ENCODE data around the gene EMSY.
"Not testable (repeated sequence)": the region's sequence is repeated elsewhere in the genome, so short reads cannot be mapped to it uniquely, and the experiment has no call there.

Gene EMSY

GRCh38 chr11:76568621-76569020, 123.8 kb downstream of the EMSY start:
- no peak for DNase-seq (ENCODE audit: low spot score)

DNA sequence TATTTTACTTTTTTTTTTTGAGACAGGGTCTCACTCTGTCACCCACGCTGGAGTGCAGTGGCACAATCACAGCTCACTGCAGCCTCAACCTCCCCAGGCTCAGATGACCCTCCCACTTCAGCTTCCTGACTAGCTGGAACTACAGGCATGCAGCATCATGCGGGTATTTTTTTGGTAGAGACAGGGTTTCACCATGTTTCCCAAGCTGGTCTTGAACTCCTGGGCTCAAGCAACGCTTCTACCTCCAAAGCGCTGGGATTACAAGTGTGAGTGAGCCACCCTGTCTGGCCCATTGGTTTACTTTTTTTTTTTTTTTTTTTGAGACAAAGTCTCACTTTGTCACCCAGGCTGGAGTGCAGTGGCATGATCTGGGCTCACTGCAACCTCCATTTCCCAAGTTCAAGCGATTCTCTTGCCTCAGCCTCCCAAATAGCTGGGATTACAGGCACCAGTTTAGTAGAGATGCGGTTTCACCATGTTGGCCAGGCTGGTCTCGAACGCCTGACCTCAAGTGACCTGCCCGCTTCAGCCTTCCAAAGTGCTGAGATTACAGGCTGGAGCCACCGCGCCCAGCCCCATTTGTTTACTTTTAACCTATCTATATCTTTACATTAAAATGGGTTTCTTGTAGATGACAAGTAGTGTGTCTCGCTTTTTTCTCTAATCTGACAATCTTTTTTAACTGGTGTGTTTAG, 127.5 kb downstream of the EMSY start:
- not testable (repeated sequence) for DNase-seq (ENCODE audit: low spot score)

GRCh38 chr11:76574406-76574805, 129.6 kb downstream of the EMSY start:
- DNase-seq (ENCODE audit: low spot score) = peak; percentile 25

DNA sequence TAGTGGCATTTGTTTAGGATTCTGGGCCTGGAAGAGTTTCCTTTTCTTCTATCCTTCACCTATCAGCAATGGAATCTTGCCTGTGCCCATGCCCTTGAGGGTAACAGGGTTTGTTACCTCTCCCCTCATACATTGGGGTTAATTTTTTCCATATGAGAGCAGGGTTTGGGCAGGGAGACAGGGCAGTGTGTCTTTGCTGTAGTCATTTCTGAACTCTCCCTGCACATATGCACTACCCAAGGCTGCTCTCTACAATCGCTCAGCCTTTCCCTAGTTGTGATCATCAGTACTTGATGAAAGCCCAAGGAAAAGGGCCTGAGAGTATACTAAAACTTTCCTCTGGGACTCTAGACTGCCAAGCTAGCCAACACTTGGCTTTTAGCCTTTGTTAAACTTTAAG, 130.1 kb downstream of the EMSY start:
- no peak for DNase-seq (ENCODE audit: low spot score)

GRCh38 chr11:76577226-76577920, 132.6 kb downstream of the EMSY start:
- DNase-seq (ENCODE audit: low spot score) = peak; percentile 59

- DNase-seq (ENCODE audit: low spot score) = no peak
These were observed 133.3 kb downstream of the EMSY start for GRCh38 chr11:76577921-76578653.

- DNase-seq (ENCODE audit: low spot score) = no peak
These were observed 133.8 kb downstream of the EMSY start for GRCh38 chr11:76578654-76579055.

DNA sequence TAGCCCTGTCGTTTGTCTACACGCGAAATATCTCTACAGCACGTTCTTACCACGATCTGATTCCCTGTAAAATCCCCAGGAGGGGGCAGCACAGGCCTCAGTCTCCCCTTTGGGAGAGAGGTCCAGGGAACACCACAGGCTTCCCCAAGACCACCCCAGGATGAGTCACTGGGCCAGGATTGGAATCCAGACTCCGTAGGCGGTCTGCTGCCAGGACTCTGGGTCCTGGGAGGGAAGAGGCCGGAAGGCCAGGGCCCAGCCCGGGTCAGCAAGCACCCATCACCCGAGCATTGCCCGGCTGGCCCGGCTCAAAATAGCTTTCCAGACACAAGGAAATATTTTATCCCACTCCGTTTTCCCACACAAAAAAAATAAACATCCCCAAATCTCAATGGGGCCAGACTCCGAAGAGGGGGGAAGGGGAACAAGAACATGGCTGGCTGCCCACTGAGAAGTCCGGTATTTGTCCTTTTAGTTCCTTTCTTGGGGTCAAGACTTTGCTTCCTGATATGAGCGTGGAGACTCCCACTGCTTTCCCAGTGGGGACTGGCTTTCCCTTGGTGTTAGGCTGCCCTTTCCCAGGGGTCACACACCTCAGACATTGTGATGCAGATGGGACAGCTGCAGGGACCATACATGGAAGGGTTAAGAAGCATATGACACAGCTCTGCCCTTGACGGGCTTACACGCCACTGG, 134.4 kb downstream of the EMSY start:
- DNase-seq (ENCODE audit: low spot score) = no peak

DNA sequence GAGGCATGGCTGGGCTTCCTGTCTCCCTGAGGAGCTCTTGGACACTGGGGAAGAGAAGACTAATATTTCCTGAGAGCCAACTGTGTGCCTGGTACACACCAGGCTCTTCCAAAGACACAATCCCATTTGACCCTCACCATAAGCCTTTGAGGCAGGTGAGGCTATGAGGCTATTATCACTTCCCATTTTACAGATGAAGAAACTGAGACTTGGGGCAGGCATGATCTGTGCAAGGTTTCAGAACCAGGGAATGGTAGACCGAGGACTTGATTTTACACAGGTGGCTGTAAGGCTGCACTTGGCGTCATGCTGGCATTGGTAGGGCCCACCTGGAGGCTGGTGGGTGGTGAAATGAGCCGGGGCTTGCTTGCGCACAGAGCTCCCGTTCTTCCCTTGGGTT, 134.9 kb downstream of the EMSY start:
- no peak for DNase-seq (ENCODE audit: low spot score)

- DNase-seq (ENCODE audit: low spot score) = not testable (repeated sequence)
These were observed 137.7 kb downstream of the EMSY start for GRCh38 chr11:76582471-76582870.

- no peak for DNase-seq (ENCODE audit: low spot score)
These were observed 143.1 kb downstream of the EMSY start for GRCh38 chr11:76587820-76588454.

DNA sequence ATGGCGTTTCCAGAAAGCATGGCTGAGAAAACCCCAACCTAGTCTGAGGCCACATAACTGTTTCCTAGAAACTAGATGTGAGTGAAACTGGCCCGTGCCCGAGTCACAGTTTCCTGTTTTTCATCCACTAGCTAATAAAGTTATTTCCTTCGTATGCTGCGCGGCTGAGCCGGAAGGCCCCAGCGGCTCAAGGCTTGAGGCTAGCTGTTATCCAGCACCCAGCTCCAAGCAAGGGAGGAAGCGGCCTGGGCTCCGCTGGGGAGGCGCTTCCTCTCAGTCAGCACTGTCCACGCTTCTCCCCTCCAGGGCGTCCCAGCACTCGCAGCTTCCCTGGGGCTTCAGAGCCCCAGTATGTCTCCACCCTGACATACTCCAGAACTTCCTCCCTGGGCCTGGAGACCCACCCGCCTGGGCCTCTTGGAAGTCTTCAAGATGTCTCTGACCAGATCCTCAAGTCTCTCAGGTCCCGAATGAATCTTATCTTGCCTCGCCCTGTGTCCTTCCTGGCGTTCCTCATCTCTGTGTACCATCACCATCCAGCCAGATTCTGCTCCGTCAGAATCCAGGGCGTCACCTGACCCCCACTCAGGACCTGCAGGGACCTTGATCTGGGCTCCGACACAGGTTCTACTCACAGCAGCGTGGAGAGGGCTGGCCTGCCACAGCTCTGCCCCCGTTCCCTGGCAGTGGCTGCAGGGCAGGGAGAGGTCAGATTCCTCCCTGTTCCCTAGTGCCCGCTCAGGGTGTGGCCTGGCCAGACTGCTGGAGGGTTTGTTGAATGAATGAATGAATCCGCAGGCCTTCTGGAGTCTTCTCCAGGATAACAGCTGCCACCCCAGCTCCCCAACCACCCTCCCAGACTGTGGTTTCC, 143.9 kb downstream of the EMSY start:
- no peak for DNase-seq (ENCODE audit: low spot score)

DNA sequence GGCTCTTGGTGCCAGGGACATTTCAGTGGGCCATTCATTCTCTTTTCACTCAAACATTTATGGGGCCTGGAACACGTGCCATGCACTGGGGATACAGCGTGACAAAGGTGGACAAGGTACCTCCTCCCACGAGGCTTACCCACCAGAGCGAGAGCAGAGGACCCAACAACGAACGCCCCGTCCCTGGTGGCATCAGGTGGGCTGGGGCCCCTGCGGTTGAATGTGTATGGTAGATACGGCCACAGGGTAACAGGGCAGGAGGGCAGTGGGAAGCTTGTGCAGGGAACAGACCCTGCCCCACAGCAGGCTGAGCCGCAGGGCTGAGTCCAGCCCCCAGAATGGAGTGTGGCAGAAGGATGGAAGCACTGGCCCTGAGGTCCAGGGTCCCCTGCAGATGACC, 144.7 kb downstream of the EMSY start:
- no peak for DNase-seq (ENCODE audit: low spot score)

GRCh38 chr11:76589964-76590950, 145.4 kb downstream of the EMSY start:
- DNase-seq (ENCODE audit: low spot score) = no peak

DNA sequence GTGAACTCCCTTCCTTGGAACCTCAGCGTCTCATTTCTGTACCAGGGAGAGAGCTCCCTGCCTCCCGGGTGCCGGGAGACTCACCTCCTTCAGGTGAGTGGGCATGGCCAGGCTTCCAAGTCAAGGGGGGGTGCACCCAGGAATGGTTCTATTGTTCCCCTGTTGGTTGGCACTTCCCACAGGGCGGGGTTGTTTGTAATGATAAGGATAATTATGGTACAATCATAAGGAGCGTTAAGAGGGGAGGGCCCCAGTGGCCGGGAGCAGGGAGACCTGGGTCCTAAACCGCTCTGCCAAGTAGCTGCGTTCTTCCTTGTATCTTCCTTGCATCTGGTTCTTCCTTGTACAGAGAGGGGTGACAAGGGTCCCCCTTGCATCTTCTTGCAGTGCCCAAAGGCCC, 146.6 kb downstream of the EMSY start:
- DNase-seq (ENCODE audit: low spot score) = no peak

DNA sequence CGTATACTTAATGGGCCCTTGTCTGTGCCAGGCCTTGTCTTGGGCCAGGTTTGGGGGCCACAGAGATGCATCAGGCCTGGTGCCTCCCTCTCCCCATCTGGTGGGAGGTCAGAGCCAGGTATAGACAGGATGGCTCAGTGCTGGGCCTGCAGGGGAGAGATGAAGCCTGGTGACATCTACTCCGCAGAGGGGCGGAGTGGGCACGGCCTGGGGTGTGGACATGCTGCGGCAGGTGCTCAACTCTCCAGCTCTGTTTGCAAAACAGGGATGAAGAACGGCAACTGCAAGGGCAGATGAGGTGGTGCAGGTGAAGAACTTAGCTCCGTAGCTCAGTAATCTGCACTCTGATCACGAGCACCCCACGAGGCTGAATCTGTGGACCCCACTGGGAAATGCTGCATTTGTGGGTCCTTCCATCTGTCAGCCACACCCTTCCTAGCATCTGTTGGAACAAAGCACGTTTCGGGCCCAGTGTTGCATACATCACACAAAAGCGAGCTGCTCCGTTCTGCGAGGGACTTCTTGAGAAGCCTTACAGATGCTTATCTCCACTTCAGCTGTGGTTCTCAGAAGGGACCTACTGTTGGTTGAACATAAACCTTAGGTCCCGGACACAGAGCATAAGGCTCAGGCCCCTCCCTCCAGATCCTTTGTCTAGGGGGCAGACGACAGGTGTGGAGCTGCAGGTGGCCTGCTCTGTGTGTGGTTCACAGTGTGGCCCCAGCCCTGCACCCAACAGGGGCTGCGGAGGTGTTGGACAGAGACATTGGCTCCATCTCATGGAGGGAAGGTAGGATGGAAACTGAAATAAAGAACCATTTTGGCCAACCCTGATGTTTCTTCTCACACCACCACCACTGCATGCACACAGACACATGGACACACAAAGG, 147.5 kb downstream of the EMSY start:
- no peak for DNase-seq (ENCODE audit: low spot score)

DNA sequence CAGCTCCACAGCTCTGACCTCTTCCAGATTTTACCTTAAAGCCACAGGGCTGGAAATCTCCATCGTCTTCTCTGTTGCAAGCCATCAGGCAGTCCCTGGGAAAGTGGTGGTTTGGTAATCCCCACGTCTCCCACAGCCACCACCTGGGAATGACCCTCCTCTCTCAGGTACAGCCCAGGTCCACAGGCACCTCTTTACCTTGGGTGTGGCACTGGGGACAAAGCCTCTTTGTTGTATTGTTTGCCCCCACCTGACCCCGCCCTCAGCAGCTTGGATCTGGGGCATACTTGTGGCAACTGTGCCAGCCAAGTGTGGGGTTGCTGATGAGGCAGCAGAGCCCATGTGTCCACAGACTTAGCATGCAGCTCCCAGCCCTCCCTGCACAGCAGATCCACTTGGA, 148.1 kb downstream of the EMSY start:
- no peak for DNase-seq (ENCODE audit: low spot score)

GRCh38 chr11:76595091-76595490, 150.3 kb downstream of the EMSY start:
- DNase-seq (ENCODE audit: low spot score) = not testable (repeated sequence)

- DNase-seq (ENCODE audit: low spot score) = no peak
These were observed 151.8 kb downstream of the EMSY start for GRCh38 chr11:76596652-76597051.

All from AG08395 (cell line).